ENCODE measurements around the gene SLC33A1. TPM values are rescaled to one million over a fixed set of nuclear protein-coding genes. Genes with fewer than 3 reads are reported as not detected.

The SLC33A1 gene
- total and polyA plus RNA-seq, 2 of the 13 experiments (the other 11 are each of a cell fraction or from before 2014, with no cell fraction given): 20.0 to 32.1 TPM

DNA sequence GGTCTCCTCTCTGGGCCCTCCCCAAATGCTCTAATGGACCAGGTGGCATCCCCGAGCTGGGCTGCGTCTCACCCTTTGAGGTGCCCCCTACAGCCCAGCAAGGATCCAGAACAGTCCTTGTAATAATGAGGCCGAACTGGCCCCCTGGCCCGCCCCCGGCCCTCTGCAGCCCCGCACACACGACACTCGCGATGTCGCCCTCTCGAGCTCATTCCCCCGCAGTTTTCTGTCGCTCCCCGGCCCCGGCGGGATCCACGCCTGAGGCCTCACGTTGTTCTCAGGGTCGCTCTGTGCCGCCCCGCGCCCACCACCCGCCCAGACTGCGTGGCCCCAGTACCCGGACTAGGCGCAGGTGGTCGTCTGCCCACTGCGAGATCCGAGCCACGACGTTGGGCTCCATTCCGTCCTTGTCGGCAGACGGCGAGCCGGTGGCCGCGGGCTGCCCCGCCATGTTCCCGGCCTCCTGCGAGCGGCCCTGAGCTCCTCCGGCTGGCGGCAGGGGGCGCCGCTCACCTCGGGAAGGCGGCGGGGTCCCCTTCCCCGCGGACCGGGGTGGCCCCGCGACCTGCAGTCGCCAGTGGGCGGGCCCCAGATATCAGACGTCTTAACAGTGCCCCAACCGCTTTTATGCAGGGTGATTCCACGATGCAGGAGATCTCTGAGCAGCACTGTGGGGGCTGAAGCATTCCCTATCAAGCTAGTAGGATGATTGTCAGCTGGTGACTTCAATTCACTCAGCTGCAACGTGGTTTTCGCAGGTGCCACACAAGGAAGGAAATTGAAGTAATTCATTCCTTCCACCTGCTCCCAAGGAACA, 48.2 kb downstream of the SLC33A1 start, which contains the start of gene C3orf33 (continued):
- TF ChIP-seq, protein P1, sequence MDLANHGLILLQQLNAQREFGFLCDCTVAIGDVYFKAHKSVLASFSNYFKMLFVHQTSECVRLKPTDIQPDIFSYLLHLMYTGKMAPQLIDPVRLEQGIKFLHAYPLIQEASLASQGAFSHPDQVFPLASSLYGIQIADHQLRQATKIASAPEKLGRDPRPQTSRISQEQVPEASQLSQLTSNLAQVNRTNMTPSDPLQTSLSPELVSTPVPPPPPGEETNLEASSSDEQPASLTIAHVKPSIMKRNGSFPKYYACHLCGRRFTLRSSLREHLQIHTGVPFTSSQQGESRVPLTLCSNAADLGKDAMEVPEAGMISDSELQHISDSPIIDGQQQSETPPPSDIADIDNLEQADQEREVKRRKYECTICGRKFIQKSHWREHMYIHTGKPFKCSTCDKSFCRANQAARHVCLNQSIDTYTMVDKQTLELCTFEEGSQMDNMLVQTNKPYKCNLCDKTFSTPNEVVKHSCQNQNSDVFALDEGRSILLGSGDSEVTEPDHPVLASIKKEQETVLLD (CRISPR knock-in tag; IDR thresholded peaks at IDR 0.05; ENCODE audit: low read depth): peak; percentile 64; the same call in 1 of the 2 replicates
- no peak for TF ChIP-seq SRF (IDR thresholded peaks at IDR 0.05; ENCODE audit: low read depth, low read length)
- no peak for TF ChIP-seq ZNF354B (CRISPR knock-in tag; IDR thresholded peaks at IDR 0.05)
- no peak for TF ChIP-seq CREB1 (IDR thresholded peaks at IDR 0.05)
- no peak for TF ChIP-seq CREB1 (CRISPR knock-in tag; IDR thresholded peaks at IDR 0.05)
- peak; percentile 80 for TF ChIP-seq HOXD1 (CRISPR knock-in tag; IDR thresholded peaks at IDR 0.05)
- peak; percentile 74 for TF ChIP-seq ZSCAN20 (CRISPR knock-in tag; IDR thresholded peaks at IDR 0.05; ENCODE audit: borderline replicate concordance)
- TF ChIP-seq, protein P2, sequence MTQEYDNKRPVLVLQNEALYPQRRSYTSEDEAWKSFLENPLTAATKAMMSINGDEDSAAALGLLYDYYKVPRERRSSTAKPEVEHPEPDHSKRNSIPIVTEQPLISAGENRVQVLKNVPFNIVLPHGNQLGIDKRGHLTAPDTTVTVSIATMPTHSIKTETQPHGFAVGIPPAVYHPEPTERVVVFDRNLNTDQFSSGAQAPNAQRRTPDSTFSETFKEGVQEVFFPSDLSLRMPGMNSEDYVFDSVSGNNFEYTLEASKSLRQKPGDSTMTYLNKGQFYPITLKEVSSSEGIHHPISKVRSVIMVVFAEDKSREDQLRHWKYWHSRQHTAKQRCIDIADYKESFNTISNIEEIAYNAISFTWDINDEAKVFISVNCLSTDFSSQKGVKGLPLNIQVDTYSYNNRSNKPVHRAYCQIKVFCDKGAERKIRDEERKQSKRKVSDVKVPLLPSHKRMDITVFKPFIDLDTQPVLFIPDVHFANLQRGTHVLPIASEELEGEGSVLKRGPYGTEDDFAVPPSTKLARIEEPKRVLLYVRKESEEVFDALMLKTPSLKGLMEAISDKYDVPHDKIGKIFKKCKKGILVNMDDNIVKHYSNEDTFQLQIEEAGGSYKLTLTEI (CRISPR knock-in tag; conservative IDR thresholded peaks at IDR 0.05): no peak
- no peak for TF ChIP-seq HCFC1 (IDR thresholded peaks at IDR 0.05; ENCODE audit: low read depth, low read length)
- TF ChIP-seq, protein P3, sequence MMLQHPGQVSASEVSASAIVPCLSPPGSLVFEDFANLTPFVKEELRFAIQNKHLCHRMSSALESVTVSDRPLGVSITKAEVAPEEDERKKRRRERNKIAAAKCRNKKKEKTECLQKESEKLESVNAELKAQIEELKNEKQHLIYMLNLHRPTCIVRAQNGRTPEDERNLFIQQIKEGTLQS (CRISPR knock-in tag; IDR thresholded peaks at IDR 0.05): 0 out of 2 replicates have a peak, but pooled peaks have one; percentile 8
- TF ChIP-seq, protein P4, sequence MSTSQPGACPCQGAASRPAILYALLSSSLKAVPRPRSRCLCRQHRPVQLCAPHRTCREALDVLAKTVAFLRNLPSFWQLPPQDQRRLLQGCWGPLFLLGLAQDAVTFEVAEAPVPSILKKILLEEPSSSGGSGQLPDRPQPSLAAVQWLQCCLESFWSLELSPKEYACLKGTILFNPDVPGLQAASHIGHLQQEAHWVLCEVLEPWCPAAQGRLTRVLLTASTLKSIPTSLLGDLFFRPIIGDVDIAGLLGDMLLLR (CRISPR knock-in tag; IDR thresholded peaks at IDR 0.05): peak; percentile 29; the same call in 1 of the 2 replicates
- TF ChIP-seq ZNF564 (CRISPR knock-in tag; IDR thresholded peaks at IDR 0.05): no peak
- TF ChIP-seq, protein P5, sequence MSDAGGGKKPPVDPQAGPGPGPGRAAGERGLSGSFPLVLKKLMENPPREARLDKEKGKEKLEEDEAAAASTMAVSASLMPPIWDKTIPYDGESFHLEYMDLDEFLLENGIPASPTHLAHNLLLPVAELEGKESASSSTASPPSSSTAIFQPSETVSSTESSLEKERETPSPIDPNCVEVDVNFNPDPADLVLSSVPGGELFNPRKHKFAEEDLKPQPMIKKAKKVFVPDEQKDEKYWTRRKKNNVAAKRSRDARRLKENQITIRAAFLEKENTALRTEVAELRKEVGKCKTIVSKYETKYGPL (CRISPR knock-in tag; IDR thresholded peaks at IDR 0.05): 0 out of 2 replicates have a peak, but pooled peaks have one; percentile 30
- 0 out of 2 replicates have a peak, but pooled peaks have one; percentile 48 for TF ChIP-seq ZNF343 (CRISPR knock-in tag; IDR thresholded peaks at IDR 0.05)
- TF ChIP-seq, protein P6, sequence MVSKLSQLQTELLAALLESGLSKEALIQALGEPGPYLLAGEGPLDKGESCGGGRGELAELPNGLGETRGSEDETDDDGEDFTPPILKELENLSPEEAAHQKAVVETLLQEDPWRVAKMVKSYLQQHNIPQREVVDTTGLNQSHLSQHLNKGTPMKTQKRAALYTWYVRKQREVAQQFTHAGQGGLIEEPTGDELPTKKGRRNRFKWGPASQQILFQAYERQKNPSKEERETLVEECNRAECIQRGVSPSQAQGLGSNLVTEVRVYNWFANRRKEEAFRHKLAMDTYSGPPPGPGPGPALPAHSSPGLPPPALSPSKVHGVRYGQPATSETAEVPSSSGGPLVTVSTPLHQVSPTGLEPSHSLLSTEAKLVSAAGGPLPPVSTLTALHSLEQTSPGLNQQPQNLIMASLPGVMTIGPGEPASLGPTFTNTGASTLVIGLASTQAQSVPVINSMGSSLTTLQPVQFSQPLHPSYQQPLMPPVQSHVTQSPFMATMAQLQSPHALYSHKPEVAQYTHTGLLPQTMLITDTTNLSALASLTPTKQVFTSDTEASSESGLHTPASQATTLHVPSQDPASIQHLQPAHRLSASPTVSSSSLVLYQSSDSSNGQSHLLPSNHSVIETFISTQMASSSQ (IDR thresholded peaks at IDR 0.05; ENCODE audit: low read depth): no peak
- TF ChIP-seq, protein P6 (CRISPR knock-in tag; IDR thresholded peaks at IDR 0.05; ENCODE audit: borderline replicate concordance): no peak; the same call in 1 of the 2 replicates
- no peak for TF ChIP-seq GZF1 (CRISPR knock-in tag; IDR thresholded peaks at IDR 0.05)
- TF ChIP-seq ZNF205 (CRISPR knock-in tag; IDR thresholded peaks at IDR 0.05): 0 out of 2 replicates have a peak, but pooled peaks have one; percentile 23
- peak; percentile 50; the same call in 1 of the 2 replicates for TF ChIP-seq MTF2 (CRISPR knock-in tag; IDR thresholded peaks at IDR 0.05; ENCODE audit: borderline replicate concordance)
- no peak for TF ChIP-seq ZNF180 (CRISPR knock-in tag; IDR thresholded peaks at IDR 0.05; ENCODE audit: borderline replicate concordance, low read depth)
- no peak for TF ChIP-seq SMAD3 (CRISPR knock-in tag; IDR thresholded peaks at IDR 0.05)
